ENCODE measurements around the gene CENPA.

Gene CENPA

DNA sequence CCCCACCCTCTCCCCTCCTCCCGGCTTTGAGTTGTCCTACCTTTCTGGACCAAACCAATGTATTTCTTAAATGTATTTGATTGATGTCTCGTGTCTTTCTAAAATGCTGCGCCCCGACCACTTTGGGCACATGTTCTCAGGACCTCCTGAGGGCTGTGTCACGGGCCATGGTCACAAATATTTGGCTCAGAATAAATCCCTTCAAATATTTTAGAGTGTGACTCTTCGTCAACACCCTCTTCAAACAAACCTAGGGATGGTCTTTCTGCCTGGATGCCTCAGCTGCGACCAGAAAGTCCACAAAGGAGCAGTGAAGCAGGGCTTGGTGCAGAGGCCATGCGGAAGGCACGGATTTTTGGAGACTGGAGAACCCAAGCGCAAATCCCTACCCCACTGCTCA is 22.8 kb upstream of the CENPA start:
- DNase-seq: no peak

GRCh38 chr2:26764078-26764887 is 21.6 kb upstream of the CENPA start, which contains the start of gene SLC35F6:
Gene SLC35F6 (plus strand): TSS chr2:26764284. CDS start chr2:26764350, 66 bp downstream.
- peak; percentile 81 for DNase-seq

- no peak for DNase-seq
Observed at GRCh38 chr2:26764906-26765305, 20.9 kb upstream of the CENPA start.

- DNase-seq: no peak
Observed at GRCh38 chr2:26765475-26766200, 20.2 kb upstream of the CENPA start.

GRCh38 chr2:26767129-26767528 is 18.7 kb upstream of the CENPA start:
- no peak for DNase-seq

- DNase-seq: no peak
Observed at GRCh38 chr2:26767894-26768487, 17.9 kb upstream of the CENPA start.

- DNase-seq: no peak
Observed at GRCh38 chr2:26768759-26769088, 17.1 kb upstream of the CENPA start.

GRCh38 chr2:26769089-26769761 is 16.6 kb upstream of the CENPA start:
- DNase-seq: no peak

DNA sequence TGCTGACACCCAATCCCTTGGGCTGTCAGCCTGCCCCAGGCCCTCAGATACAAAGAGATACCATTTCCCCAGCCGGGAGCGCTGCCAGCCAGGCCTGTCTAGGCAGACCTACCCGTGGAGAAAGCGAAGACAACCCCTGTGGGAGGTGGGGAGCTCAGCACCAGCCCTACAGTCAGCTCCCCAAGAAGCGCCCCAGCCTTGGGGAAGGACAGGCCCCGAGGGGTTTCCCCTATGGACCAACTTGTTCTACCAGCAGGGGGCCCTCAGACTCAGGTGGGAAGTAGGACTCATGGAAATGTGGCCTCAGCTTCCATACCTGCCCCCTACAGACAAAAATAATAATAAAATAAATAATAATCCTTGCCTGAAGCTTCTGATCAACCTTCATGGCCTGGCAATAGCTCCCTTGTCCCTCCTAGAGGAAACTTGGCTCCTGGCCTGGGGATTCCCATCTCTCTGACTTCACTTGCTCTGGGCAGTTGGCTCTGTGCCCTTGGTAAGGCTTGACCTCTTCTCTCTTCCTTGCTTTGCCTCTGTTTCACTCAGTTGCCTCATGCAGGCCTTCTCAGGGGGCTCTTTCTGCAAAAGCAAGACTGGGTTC is 14.8 kb upstream of the CENPA start:
- no peak for DNase-seq

- peak; percentile 15 for DNase-seq
Observed at GRCh38 chr2:26772064-26773001, 13.5 kb upstream of the CENPA start.

- no peak for DNase-seq
Observed at GRCh38 chr2:26776195-26776800, 9.6 kb upstream of the CENPA start.

DNA sequence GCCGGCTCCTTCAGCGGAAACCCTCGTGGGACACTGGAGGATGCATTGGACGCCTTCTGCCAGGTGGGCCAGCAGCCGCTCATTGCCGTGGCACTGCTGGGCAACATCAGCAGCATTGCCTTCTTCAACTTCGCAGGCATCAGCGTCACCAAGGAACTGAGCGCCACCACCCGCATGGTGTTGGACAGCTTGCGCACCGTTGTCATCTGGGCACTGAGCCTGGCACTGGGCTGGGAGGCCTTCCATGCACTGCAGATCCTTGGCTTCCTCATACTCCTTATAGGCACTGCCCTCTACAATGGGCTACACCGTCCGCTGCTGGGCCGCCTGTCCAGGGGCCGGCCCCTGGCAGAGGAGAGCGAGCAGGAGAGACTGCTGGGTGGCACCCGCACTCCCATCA is 7.8 kb upstream of the CENPA start:
- no peak for DNase-seq

DNA sequence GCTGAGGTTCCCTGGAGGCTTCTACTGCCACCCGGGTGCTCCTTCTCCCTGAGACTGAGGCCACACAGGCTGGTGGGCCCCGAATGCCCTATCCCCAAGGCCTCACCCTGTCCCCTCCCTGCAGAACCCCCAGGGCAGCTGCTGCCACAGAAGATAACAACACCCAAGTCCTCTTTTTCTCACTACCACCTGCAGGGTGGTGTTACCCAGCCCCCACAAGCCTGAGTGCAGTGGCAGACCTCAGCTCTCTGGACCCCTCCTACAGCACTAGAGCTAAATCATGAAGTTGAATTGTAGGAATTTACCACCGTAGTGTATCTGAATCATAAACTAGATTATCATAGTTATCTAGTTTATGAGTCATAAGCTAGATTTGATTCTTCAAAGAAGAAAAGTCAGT is 7.3 kb upstream of the CENPA start:
- DNase-seq: no peak

DNA sequence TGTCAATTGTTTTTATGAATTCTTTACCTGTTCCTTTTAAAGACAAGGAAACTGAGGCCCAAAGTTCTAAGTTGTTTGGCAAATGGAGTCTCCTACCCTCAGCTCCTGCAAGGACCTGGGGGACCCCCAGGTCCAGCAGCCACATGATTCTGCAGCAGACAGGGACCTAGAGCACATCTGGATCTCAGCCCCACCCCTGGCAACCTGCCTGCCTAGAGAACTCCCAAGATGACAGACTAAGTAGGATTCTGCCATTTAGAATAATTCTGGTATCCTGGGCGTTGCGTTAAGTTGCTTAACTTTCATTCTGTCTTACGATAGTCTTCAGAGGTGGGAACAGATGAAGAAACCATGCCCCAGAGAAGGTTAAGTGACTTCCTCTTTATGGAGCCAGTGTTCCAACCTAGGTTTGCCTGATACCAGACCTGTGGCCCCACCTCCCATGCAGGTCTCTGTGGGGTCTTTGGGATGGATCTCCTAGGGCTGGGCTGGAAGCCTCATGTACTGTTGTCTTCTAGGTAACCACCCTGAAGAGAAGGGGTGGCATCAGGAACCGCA is 5.6 kb upstream of the CENPA start:
- no peak for DNase-seq

GRCh38 chr2:26782876-26783704 is 2.8 kb upstream of the CENPA start:
- DNase-seq: no peak

GRCh38 chr2:26784570-26785234 is 1.2 kb upstream of the CENPA start:
- DNase-seq: no peak

GRCh38 chr2:26786207-26787028 is 562 bp downstream of the CENPA start:
- DNase-seq: no peak

DNA sequence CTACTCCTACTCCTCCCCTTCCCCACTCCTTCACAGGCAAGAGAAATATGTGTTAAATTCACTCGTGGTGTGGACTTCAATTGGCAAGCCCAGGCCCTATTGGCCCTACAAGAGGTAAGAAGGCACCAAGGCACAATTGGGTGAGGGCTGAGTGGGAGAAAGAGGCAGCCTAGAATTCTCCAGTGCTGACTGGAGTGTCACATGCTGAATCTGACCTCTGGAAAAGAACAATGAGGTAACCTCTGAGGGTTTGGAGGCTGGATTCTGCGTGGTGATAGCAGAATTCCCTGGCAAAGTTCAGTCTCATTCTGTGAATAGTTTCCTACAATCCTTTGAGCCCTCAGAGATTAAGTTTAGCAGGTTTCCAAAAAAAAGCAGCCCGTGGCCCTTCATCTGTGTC is 6.9 kb downstream of the CENPA start:
- DNase-seq: no peak

DNA sequence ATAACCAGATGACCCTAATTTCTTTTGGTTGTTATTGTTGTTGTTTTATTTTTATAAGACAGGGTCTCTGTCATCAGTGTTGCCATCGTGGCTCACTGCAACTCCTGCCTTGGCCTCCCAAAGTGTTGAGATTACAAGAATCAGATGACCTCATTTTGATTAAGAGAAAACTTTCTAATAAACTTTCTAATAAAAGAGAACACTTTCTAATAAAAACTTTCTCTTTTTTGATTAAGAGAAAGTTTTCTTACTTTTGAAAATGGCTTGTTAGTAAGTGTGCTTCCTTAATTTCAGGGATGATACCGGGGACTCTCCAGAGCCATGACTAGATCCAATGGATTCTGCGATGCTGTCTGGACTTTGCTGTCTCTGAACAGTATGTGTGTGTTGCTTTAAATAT is 7.7 kb downstream of the CENPA start:
- no peak for DNase-seq
